OCI-LY7 (cell line): ENCODE data around the gene LYVE1.

ENCODE experiments used
- CTCF ChIP-seq: fragments of 200-600 bp; sonication (generic); conservative IDR thresholded peaks from 2 replicates; pipeline ENCODE4 v1.5.1; 2014; ENCODE audit warnings: mild to moderate bottlenecking, antibody characterized with exemption, low read length, moderate library complexity, mixed read lengths
- EZH2phosphoT487 ChIP-seq: fragments of 200-600 bp; sonication (generic); IDR thresholded peaks from 2 replicates; pipeline ENCODE4 v1.6.1; 2018; ENCODE audit warnings: low read depth, borderline replicate concordance, mild to moderate bottlenecking, mixed run types, antibody characterized with exemption, low read length, moderate library complexity, mixed read lengths

- TF ChIP-seq CTCF, result no peak
- no peak for TF ChIP-seq EZH2phosphoT487
These were observed 34.5 kb upstream of the LYVE1 start for GRCh38 chr11:10602945-10603344.
